AG04450 (cell line): ENCODE measurements around the gene FAM185A. TPM values are rescaled to one million over a fixed set of nuclear protein-coding genes. Genes with fewer than 3 reads are reported as not detected.

Source experiments
- CTCF ChIA-PET: fragments of 300-600, 350-600 bp; formaldehyde crosslinking; extraction: SDS; loops from one replicate; lab custom pipeline; 2022; ENCODE audit warnings: antibody characterized with exemption, inconsistent platforms; lab: Charles Lee
- POLR2A ChIA-PET: fragments of 350-600 bp; formaldehyde crosslinking; extraction: SDS; loops from one replicate; lab custom pipeline; 2021; ENCODE audit warnings: antibody characterized with exemption, inconsistent platforms; lab: Yijun Ruan, JAX
- DNase-seq: peaks from one replicate; pipeline ENCODE4 v3.0.0-alpha.2; 2011; ENCODE audit warnings: low read depth, low spot score
- H3K27ac ChIP-seq: one replicate; pipeline ENCODE4 v1.5.1; 2012; ENCODE audit warnings: low read depth, low read length, control low read depth
- H3K27me3 ChIP-seq: one replicate; pipeline ENCODE4 v1.6.0; 2012; ENCODE audit warnings: low read length; ENCODE audit not compliant: control insufficient read depth, insufficient read depth
- H3K4me3 ChIP-seq: 2 replicates; pipeline ENCODE4 v1.5.1; 2011; ENCODE audit warnings: mild to moderate bottlenecking, low read depth, low read length, control low read depth
- H3K9me3 ChIP-seq: 2 replicates; pipeline ENCODE4 v1.5.1; 2012; ENCODE audit warnings: low read length; ENCODE audit not compliant: control insufficient read depth, insufficient read depth
- polyA plus RNA-seq: library from polyadenylated mRNA; depleted of rRNA; stranded (reverse); fragments of >200 nt; gene quantifications from 2 replicates; pipeline ENCODE4 v1.2.3, GENCODE V29; 2011
- TF ChIP-seq, protein P1 (sequence below): IDR thresholded peaks from 2 replicates; pipeline ENCODE4 v1.5.1; 2011; ENCODE audit warnings: low read depth, low read length, control low read depth, inconsistent platforms

The FAM185A gene
- polyA plus RNA-seq, 1 experiment: 4.0 TPM

DNA sequence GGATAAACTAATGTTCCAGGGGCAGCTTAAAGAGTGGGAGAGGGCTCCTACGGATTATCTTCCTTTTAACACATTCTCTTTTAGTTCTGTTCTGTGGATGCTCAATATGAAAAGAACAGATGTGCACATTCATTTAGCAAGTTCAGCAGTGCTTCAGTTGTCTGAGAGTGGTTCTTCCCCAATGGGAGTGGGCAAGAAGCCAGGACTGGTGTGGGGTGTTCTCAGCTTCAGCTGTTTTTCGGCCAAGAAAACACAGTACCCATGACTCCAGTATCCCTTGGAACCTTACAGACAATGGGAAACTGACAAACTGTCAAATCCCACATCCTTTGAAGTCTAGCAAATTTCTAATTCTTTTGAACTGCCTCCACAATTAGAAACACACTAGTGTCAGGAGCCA lies 92.5 kb downstream of the FAM185A start:
- no peak overlapping the region for H3K4me3 ChIP-seq
- no peaks in the 10 kb centered on the region for H3K27me3 ChIP-seq
- H3K27ac ChIP-seq: no peak overlapping the region
- ChIA-PET CTCF (no interaction called here), POLR2A (no interaction called here)
- H3K9me3 ChIP-seq: no peaks in the 10 kb centered on the region
- TF ChIP-seq, protein P1, sequence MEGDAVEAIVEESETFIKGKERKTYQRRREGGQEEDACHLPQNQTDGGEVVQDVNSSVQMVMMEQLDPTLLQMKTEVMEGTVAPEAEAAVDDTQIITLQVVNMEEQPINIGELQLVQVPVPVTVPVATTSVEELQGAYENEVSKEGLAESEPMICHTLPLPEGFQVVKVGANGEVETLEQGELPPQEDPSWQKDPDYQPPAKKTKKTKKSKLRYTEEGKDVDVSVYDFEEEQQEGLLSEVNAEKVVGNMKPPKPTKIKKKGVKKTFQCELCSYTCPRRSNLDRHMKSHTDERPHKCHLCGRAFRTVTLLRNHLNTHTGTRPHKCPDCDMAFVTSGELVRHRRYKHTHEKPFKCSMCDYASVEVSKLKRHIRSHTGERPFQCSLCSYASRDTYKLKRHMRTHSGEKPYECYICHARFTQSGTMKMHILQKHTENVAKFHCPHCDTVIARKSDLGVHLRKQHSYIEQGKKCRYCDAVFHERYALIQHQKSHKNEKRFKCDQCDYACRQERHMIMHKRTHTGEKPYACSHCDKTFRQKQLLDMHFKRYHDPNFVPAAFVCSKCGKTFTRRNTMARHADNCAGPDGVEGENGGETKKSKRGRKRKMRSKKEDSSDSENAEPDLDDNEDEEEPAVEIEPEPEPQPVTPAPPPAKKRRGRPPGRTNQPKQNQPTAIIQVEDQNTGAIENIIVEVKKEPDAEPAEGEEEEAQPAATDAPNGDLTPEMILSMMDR: no peak
- no peak for DNase-seq

DNA sequence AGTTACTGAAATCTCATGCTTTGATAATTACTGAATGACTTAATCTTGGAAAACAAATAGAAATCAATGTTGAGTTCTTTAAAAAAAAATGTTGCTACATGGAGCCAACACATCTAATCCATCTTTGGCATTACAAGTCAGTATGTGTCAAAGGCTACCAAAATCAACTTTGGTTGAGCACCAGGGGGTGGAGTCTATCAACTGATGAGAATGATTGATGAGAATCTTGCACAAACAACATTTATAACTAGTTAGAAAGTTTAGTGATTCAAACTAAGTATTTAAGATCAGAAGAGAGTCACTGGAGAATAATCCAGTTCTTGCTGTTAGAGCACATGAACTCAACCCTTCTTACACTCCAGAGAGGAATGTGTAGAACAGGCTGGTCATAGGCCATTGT lies 93.5 kb downstream of the FAM185A start:
- no peak overlapping the region for H3K4me3 ChIP-seq
- DNase-seq: no peak
- TF ChIP-seq, protein P1: no peak
- ChIA-PET CTCF (no interaction called here), POLR2A (no interaction called here)
- H3K9me3 ChIP-seq: no peaks in the 10 kb centered on the region
- H3K27ac ChIP-seq: no peak overlapping the region
- no peaks in the 10 kb centered on the region for H3K27me3 ChIP-seq

DNA sequence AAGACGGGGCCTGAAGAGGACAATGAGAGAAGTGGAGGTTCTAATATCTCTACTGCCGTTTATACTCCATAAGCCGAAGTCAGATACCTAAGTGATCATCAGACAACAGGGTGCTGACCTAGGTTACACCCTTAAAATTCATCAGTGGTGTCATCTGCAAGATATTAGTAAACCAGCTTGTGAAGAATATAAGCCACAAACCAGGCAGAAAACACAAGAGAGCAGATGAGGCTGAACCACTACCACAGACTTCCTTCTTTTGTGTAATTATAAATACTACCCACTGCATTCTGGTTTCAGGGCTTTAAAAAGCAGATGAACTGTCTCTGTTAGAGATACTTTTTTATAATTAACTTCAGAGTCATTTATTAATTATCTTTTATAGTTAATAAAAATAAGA lies 95.1 kb downstream of the FAM185A start:
- no peak overlapping the region for H3K4me3 ChIP-seq
- H3K27ac ChIP-seq: no peak overlapping the region
- TF ChIP-seq, protein P1: no peak
- H3K27me3 ChIP-seq: no peaks in the 10 kb centered on the region
- ChIA-PET CTCF (no interaction called here), POLR2A (no interaction called here)
- DNase-seq: no peak
- no peaks in the 10 kb centered on the region for H3K9me3 ChIP-seq

DNA sequence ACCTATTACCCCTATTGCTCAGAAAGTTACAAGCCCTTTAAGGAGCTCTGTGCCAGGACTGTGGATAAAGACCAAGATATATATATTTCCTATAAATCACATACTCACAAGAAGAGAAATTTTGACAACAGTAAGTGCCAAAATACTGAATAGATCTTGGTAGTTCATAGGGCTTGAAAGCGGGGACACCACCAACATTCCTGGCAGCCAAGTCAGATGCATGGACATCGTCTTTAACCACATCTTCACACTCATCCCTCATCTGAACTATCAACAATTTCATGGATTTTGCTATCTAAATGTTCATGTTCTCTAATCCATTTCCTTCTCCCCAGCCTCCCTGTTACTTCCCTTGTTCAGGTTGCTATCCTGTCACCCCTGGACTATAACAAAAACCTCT lies 96.5 kb downstream of the FAM185A start:
- Histone ChIP-seq H3K27ac (no peak overlapping the region), H3K27me3 (no peaks in the 10 kb centered on the region), H3K4me3 (no peak overlapping the region), H3K9me3 (no peaks in the 10 kb centered on the region)
- TF ChIP-seq, protein P1: no peak
- ChIA-PET POLR2A (no interaction called here), CTCF (no interaction called here)
- DNase-seq: no peak

DNA sequence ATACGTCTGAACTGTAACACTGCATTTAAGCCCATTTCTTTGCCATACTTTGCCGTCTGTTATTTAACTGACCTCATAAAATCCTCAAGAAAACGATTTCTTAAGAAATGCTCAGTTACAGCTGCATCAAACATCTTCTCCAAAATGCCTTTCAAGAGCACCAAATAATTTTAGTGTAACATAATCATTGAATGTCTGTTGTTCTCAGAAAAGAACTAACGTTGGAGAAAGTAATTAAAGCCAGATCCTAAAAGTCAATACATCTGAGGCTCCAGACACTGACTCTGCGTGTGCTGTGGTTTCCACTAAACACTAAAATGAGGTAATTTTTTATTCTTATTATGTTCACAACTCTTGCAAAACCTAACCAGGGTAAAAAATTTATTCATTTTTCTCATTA lies 100.3 kb downstream of the FAM185A start:
- TF ChIP-seq, protein P1: no peak
- DNase-seq: no peak
- Histone ChIP-seq H3K4me3 (no peak overlapping the region), H3K27ac (no peak overlapping the region), H3K9me3 (no peaks in the 10 kb centered on the region), H3K27me3 (no peaks in the 10 kb centered on the region)
- ChIA-PET POLR2A (no interaction called here), CTCF (no interaction called here)
